C4-2B (cell line): ENCODE results near the gene ZNF408.

Experiments
- H3K27ac ChIP-seq: fragments of 450-650 bp; 2 replicates; pipeline ENCODE4 v1.5.1; 2017
- CTCF ChIP-seq: fragments of 450-650 bp; conservative IDR thresholded peaks from 2 replicates; pipeline ENCODE4 v1.5.1; 2017; ENCODE audit warnings: mild to moderate bottlenecking
- ZFX ChIP-seq: fragments of 450-650 bp; IDR thresholded peaks from 2 replicates; pipeline ENCODE4 v1.6.1; 2017

ZNF408 gene

GRCh38 chr11:46712874-46713576 lies 12.2 kb downstream of the ZNF408 start:
- TF ChIP-seq ZFX: no peak
- TF ChIP-seq CTCF: no peak
- no peak overlapping the region for H3K27ac ChIP-seq

DNA sequence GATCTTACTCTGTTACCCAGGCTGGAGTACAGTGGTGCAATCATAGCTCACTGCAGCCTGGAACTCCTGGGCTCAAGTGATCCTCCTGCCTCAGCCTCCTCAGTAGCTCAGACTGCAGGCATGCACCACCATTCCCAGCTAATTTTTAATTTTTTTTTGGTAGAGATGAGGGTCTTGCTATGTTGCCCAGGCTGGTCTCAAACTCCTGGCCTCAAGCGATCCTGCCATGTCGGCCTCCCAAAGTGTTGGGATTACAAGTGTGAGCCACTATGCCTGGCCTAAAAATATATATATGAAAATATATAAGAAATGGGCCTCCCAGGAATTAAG lies 17.0 kb downstream of the ZNF408 start:
- H3K27ac ChIP-seq: peak overlapping the region; percentile 60

- TF ChIP-seq CTCF (no peak), ZFX (peak; percentile 30; the same call in 1 of the 2 replicates)
- H3K27ac ChIP-seq: peak overlapping the region; percentile 60
Measured at GRCh38 chr11:46718155-46719019, 17.6 kb downstream of the ZNF408 start.

GRCh38 chr11:46719048-46719542 lies 18.3 kb downstream of the ZNF408 start, which contains the start of gene F2:
TSS of gene F2 (plus strand) at chr11:46719213. CDS start at chr11:46719236, 23 bp downstream.
- no peak for TF ChIP-seq CTCF
- TF ChIP-seq ZFX: no peak
- peak within 1 kb of the TSS; percentile 60 for H3K27ac ChIP-seq

GRCh38 chr11:46719543-46720218 lies 18.9 kb downstream of the ZNF408 start:
- TF ChIP-seq CTCF: no peak
- TF ChIP-seq ZFX: no peak
- peak overlapping the region; percentile 60; the same call in 1 of the 2 replicates for H3K27ac ChIP-seq

GRCh38 chr11:46721286-46721685 lies 20.5 kb downstream of the ZNF408 start:
- no peak overlapping the region for H3K27ac ChIP-seq
- no peak for TF ChIP-seq ZFX
- TF ChIP-seq CTCF: no peak

- TF ChIP-seq ZFX (no peak), CTCF (no peak)
Measured at GRCh38 chr11:46722566-46723358, 21.9 kb downstream of the ZNF408 start.

More at GRCh38 chr11:46722566-46723358, 21.9 kb downstream of the ZNF408 start:
- H3K27ac ChIP-seq: no peak overlapping the region
